NCI-H1048 (cell line): ENCODE results near the gene KCND1.

Experiments used
- DNase-seq: peaks from one replicate; lab custom pipeline; 2025; lab: John Stamatoyannopoulos, UW

Gene KCND1

GRCh38 chrX:48937054-48937907 lies 34.4 kb downstream of the KCND1 start:
- DNase-seq = no peak

- no peak for DNase-seq
Observed at GRCh38 chrX:48936429-48937053, 35.1 kb downstream of the KCND1 start.

GRCh38 chrX:48935301-48935670 lies 36.4 kb downstream of the KCND1 start:
- no peak for DNase-seq

- no peak for DNase-seq
Observed at GRCh38 chrX:48934581-48935300, 36.9 kb downstream of the KCND1 start.

GRCh38 chrX:48933757-48934156 lies 37.9 kb downstream of the KCND1 start:
- DNase-seq = no peak

GRCh38 chrX:48927736-48928382 lies 43.8 kb downstream of the KCND1 start:
- DNase-seq = no peak

- no peak for DNase-seq
Observed at GRCh38 chrX:48927123-48927522, 44.5 kb downstream of the KCND1 start.

- no peak for DNase-seq
Observed at GRCh38 chrX:48924270-48924669, 47.4 kb downstream of the KCND1 start.

GRCh38 chrX:48923771-48924170 lies 47.9 kb downstream of the KCND1 start:
- no peak for DNase-seq

GRCh38 chrX:48920718-48921104 lies 50.9 kb downstream of the KCND1 start:
- DNase-seq = no peak

- DNase-seq = no peak
Observed at GRCh38 chrX:48919947-48920717, 51.5 kb downstream of the KCND1 start.

GRCh38 chrX:48919360-48919841 lies 52.2 kb downstream of the KCND1 start:
- DNase-seq = no peak

GRCh38 chrX:48918643-48919340 lies 52.9 kb downstream of the KCND1 start, which contains the start of gene PIM2:
TSS of gene PIM2 (minus strand) at chrX:48919024. CDS start at chrX:48918834, 190 bp downstream.
- DNase-seq = peak; percentile 83

GRCh38 chrX:48918301-48918642 lies 53.4 kb downstream of the KCND1 start:
- DNase-seq = no peak

- peak; percentile 30 for DNase-seq
Observed at GRCh38 chrX:48917139-48918001, 54.3 kb downstream of the KCND1 start.

- no peak for DNase-seq
Observed at GRCh38 chrX:48914593-48915493, 56.8 kb downstream of the KCND1 start.

GRCh38 chrX:48913605-48914366 lies 57.9 kb downstream of the KCND1 start:
- DNase-seq = no peak
